GM18508 (cell line): ENCODE data around the gene SENP8.

Experiments used
- ATAC-seq: cut with Tn5 transposase; IDR thresholded peaks from one replicate; pipeline ENCODE4 v1.9.1; 2021; ENCODE audit warnings: moderate number of reproducible peaks; ENCODE audit not compliant: insufficient read depth, unreplicated experiment

The SENP8 gene

DNA sequence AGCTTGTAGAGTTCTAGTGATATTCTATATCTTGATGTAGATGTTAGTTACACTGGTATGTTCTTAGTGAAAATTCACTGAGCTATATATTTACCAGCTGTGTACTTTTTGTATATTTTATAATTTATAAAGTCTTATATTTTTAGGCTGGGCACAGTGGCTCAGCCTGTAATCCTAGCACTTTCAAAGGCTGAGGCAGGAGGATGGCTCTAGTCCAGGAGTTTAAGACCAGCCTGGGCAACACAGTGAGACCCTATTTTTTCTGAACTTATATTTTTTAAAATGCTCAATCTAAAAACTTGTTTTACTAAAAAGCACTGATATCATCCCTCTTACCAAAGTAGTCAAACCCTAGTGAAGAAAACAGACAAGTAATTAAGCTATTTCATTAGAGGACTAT lies 5.4 kb upstream of the SENP8 start:
- no peak for ATAC-seq

GRCh38 chr15:72113347-72114031 lies 4.7 kb upstream of the SENP8 start:
- ATAC-seq, result no peak

- no peak for ATAC-seq
Observed at GRCh38 chr15:72116731-72117485, 1.3 kb upstream of the SENP8 start.

DNA sequence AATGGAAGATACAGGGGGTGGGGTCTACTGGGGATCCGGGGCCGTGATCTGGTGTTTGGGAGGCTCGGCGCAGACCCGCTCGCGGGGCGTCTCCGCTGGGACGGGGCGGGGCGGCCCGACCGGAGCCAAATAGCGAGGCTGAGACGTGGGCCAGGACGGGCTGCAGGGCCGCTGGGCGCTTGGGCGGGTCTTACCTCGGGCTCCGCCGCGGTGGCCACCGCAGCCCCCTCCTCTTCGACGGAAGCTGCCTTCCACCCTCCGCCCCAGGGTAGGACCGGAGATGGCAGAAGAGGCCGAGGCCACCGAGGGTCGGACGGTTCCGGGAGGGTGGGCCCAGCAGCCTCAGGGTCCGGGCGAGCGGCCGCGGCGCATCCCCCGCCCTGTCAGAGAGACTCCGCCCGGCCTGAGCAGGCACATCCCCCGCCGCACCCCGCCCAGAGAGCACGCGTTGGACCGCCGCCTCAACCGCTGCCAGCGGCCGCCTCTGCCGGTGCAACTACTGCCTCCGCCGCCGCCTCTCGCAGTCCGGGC lies 652 bp upstream of the SENP8 start:
- no peak for ATAC-seq

DNA sequence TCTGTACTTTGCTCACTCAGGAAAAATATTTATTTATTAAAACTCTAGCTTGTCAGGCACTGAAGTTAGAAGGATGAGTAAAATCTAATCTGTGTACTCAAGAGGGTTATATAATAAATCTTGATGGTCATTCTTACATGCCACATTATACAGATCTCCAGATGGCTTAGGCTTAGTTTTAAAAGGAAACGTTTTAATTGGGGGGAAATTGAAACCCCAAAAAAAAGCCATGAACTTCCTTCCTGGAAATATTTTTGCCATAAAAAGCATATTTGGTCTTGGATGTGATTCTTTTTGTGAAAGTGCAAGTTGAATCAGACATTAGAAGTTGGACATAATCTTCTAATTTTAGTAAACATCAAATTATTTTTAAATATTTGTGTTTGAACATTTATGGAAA lies 6.0 kb downstream of the SENP8 start:
- ATAC-seq, result no peak

GRCh38 chr15:72127724-72128322 lies 9.6 kb downstream of the SENP8 start:
- no peak for ATAC-seq

- no peak for ATAC-seq
Observed at GRCh38 chr15:72128359-72128758, 10.2 kb downstream of the SENP8 start.

- no peak for ATAC-seq
Observed at GRCh38 chr15:72130272-72130671, 12.1 kb downstream of the SENP8 start.

DNA sequence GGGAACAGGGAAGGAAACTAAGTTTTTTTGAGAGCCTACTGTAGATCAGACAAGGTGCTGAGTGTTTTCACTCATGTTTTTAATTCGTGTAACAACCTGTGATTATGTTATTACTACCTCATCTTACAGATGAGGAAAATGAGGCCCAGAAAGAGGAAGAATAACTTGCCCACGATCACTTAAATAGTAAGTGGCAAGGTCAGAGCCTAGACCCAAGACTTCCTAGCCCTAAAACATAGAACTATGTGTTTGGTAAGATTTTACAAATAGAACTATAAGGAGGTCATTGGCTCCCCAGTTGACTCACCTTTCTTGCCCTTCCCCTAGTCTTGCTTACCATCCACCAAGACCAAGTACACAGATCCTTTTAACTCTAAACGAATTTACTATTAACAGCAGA lies 13.7 kb downstream of the SENP8 start:
- no peak for ATAC-seq

DNA sequence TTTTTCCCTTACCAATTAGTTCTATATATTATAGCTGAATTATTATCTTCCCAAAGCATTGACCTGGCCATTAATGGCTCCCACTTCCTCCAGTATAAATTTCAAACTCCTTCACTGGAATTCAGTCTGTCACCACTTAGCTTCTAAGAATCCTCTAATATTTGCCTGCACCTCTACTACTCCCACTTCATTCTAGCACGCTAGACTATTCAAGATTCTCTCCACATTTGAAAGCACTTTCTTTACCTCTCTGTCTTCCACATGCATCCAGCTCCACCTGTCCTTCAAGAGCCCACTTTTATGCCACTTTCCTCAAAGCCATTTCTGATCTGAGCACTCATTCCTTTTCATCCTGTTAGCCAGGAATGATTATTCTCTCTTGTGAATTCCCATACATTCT lies 15.0 kb downstream of the SENP8 start:
- no peak for ATAC-seq

DNA sequence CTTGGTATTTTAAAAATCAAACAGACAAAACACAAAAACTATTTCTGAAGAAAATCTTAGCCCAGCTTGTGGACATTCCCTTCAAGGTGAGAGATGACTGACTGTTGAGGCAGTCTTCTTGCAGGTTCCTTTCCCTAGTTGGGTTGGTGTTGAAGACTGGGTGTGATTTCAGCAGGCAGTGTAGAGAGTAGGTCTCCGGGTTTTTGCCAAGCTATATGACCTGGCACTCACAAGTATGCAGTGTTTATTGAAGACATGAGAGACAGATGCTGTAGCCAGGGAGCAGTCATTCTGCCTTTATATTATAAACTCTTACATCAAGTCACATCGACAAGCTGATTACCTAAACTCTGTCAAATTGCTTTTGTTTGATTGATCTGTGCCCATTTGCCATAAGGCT lies 17.5 kb downstream of the SENP8 start:
- ATAC-seq, result no peak

DNA sequence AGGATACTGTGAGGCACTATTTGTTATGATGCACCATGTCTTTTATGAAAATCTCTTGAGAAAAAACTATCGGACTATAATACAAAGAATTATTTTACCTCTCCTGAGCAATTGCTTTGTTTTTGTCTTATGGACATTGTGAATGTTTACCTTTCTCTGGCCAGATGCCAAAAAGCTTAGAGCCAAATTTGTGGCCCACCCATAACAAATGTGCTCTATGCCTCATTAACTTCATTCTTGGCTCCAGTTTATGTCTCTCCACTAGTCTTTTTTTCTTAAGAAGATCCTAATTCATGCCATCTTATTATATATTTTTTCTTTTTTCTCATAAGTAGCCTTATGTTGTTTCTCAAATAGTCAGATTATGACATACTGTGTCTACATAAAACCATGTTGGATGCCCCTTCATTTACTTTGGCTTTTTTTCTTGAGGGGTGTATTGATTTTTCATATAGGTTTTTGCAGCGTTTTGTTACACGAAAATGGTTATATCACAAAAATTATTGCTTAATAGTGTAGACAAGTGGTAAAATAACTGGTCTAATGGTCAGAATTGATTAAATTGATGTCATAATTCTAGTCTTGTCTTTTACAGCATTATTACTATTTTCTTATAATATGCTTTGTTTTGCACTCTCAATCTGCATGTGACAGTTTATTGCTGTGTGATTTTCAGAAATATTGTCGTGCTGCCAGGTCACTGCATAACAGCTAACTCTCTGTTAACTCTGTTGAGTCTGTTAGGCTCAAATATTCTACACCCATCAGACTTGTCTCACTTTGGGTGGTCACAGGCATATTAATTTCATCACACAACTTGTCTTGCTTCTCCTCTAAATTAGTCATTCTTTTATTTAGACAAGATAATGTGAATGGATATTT lies 18.2 kb downstream of the SENP8 start:
- no peak for ATAC-seq

DNA sequence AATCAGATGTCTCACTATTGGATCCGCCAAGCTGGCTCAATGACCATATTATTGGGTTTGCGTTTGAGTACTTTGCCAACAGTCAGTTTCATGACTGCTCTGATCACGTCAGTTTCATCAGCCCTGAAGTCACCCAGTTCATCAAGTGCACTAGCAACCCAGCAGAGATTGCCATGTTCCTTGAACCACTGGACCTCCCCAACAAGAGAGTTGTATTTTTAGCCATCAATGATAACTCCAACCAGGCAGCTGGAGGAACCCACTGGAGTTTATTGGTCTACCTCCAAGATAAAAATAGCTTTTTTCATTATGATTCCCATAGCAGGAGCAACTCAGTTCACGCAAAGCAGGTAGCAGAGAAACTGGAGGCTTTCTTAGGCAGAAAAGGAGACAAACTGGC lies 21.5 kb downstream of the SENP8 start:
- ATAC-seq, result no peak

DNA sequence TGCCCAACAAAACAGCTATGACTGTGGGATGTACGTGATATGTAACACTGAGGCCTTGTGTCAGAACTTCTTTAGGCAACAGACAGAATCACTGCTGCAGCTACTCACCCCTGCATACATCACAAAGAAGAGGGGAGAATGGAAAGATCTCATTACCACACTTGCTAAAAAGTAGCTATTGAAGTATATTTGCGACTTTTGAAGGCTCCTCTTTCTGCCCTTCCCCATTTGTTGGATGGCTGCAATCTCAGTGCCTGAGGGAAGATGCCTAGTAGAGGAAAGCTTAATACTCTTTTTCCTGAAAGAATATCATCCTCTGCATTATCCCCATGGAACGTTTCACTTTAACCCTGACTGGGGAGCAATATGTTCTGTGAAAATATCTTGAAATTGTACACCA lies 21.9 kb downstream of the SENP8 start:
- no peak for ATAC-seq

DNA sequence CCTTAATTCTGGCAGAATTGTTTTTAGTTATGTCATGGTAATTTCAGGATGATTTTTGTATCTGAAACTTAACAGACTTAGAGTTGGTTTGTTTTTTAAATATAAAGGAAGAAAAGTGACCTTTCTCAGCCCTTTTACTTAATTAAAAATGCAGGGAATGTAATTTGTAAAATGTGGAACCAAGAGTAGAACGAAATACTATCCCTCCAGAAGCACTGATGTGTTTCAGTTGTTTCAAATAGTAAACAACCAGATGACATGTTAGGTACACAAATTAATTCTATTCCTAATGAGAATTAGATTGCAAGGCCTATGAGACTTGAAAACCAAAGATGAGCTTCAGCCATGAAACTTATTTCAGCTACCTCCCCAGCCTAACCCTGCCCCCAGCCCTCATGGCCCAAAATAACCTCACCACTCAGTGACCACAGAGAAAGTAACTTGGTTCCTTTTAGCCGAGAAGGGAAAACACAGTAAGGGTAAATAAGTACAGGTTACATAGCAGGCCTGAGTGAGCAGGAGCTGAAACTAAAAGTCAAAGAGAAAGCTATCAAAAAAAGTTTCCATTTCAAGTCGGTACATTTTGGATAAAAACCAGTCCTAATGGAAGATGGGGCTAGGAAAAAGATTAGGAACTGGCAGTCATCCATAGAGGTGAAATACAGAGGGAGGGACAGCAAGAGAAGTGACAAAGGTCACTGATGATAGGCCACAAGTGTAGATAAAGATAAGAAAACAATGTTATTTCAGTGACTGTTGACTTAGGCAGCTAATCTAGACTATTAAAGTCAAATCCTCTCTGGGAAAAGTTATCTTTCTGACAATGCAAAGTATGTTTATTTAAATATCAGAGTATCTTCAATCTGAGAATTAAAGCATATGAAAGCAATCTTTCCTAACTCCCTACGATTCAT lies 23.2 kb downstream of the SENP8 start:
- ATAC-seq, result peak; percentile 90

GRCh38 chr15:72146221-72146620 lies 28.0 kb downstream of the SENP8 start:
- ATAC-seq, result no peak

DNA sequence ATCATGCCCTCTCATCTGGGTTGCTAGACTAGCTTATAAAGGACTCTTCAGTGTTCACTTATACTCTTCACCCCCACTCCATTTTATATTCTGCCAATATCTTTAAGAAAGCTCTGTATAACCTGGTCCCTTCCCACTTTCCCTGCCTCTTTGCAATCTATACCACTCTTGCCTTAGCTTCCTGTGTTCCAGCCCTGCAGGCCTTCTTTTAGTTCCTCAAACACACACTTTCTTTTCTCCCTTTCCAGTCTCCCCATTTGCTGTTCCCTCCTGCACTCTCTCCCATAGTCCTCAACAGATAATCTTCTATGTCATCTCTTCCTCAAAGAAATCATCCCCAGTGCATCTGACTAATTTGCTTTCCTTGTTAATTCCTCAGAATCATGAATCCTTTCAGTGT lies 28.7 kb downstream of the SENP8 start:
- no peak for ATAC-seq

DNA sequence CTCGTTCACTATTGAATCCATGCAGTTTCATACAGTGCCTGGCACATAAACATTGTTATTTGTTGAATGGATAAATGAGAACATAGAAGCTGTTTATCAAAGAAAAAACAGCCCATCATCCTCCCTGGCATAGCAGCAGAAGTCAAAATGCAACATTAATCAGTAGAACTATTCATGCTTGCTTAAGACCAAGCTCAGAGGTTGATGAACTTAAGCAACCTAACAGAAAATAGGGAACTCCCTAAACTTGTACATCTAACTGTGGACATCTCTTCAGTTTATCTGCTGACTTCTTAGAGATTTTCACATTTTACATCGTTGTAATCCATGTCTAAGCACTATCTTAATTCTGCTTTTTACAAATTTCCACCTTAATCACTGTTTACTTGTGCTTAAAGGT lies 29.2 kb downstream of the SENP8 start:
- no peak for ATAC-seq

- ATAC-seq, result no peak
Observed at GRCh38 chr15:72153269-72154000, 35.2 kb downstream of the SENP8 start.
